Measurements from ENCODE around the gene SMARCD1.

The SMARCD1 gene

GRCh38 chr12:50084775-50085614 lies at the start of gene SMARCD1:
Gene SMARCD1 (plus strand): TSS chr12:50085342. CDS start chr12:50085370, 28 bp downstream.
- FAIRE-seq, result no peak

GRCh38 chr12:50038336-50038735 lies 46.8 kb upstream of the SMARCD1 start:
- FAIRE-seq, result no peak

- FAIRE-seq, result no peak
These were observed 45.8 kb upstream of the SMARCD1 start for GRCh38 chr12:50039151-50039835.

- FAIRE-seq, result no peak
These were observed 44.5 kb upstream of the SMARCD1 start for GRCh38 chr12:50040657-50041056.

- FAIRE-seq, result no peak
These were observed 43.9 kb upstream of the SMARCD1 start for GRCh38 chr12:50041062-50041860.

GRCh38 chr12:50041962-50042361 lies 43.2 kb upstream of the SMARCD1 start:
- FAIRE-seq, result no peak

- no peak for FAIRE-seq
These were observed 42.4 kb upstream of the SMARCD1 start for GRCh38 chr12:50042693-50043092.

- no peak for FAIRE-seq
These were observed 41.8 kb upstream of the SMARCD1 start for GRCh38 chr12:50043308-50043707.

GRCh38 chr12:50043854-50044253 lies 41.3 kb upstream of the SMARCD1 start:
- no peak for FAIRE-seq

- FAIRE-seq, result no peak
These were observed 37.4 kb upstream of the SMARCD1 start for GRCh38 chr12:50047693-50048250.

GRCh38 chr12:50049254-50050118 lies 35.7 kb upstream of the SMARCD1 start:
- no peak for FAIRE-seq

- FAIRE-seq, result no peak
These were observed 35.1 kb upstream of the SMARCD1 start for GRCh38 chr12:50050119-50050385.

GRCh38 chr12:50050410-50051098 lies 34.6 kb upstream of the SMARCD1 start:
- no peak for FAIRE-seq

- no peak for FAIRE-seq
These were observed 33.9 kb upstream of the SMARCD1 start for GRCh38 chr12:50051101-50051806.

- FAIRE-seq, result no peak
These were observed 32.6 kb upstream of the SMARCD1 start for GRCh38 chr12:50052544-50052943.

- no peak for FAIRE-seq
These were observed 32.2 kb upstream of the SMARCD1 start for GRCh38 chr12:50052964-50053363.

- FAIRE-seq, result no peak
These were observed 31.6 kb upstream of the SMARCD1 start for GRCh38 chr12:50053583-50053982.

GRCh38 chr12:50055831-50056638 lies 29.1 kb upstream of the SMARCD1 start:
- FAIRE-seq, result no peak

- no peak for FAIRE-seq
These were observed 28.5 kb upstream of the SMARCD1 start for GRCh38 chr12:50056639-50056976.
